ENCODE data around the gene COL18A1. TPM values are rescaled to one million over a fixed set of nuclear protein-coding genes. Genes with fewer than 3 reads are reported as not detected.

Gene COL18A1
- total and polyA plus RNA-seq, 2 of the 8 experiments (the other 6 are each of a cell fraction or from before 2014, with no cell fraction given) = 145 to 201 TPM

- TF ChIP-seq CHD7 (IDR thresholded peaks at IDR 0.05; ENCODE audit: insufficient replicate concordance, low read length) = no peak
- no peak for TF ChIP-seq ATF3 (IDR thresholded peaks at IDR 0.05; ENCODE audit: insufficient read depth, low read depth, low read length)
- TF ChIP-seq JUN (IDR thresholded peaks at IDR 0.05; ENCODE audit: low read depth, low read length) = no peak
- TF ChIP-seq PHF8 (conservative IDR thresholded peaks at IDR 0.05; ENCODE audit: low read depth, low read length) = no peak
- TF ChIP-seq POLR2AphosphoS5 (IDR thresholded peaks at IDR 0.05; ENCODE audit: low read depth, low read length) = no peak
- no peak for TF ChIP-seq BACH1 (IDR thresholded peaks at IDR 0.05; ENCODE audit: low read length)
- no peak for TF ChIP-seq CTBP2 (IDR thresholded peaks at IDR 0.05; ENCODE audit: borderline replicate concordance, insufficient read depth, insufficient read length, low read length)
- no peak for TF ChIP-seq CREB1 (IDR thresholded peaks at IDR 0.05)
- no peak for TF ChIP-seq SIRT6 (IDR thresholded peaks at IDR 0.05; ENCODE audit: low read length)
- no peak for TF ChIP-seq RBBP5 (IDR thresholded peaks at IDR 0.05; ENCODE audit: borderline replicate concordance, low read depth, low read length)
Observed at GRCh38 chr21:45539796-45540600, 135.0 kb downstream of the COL18A1 start (continued).

Data from H1 (cell line).